IMR-90 (cell line): Measurements from ENCODE around the gene STAT4. TPM values are rescaled to one million over a fixed set of nuclear protein-coding genes. Genes with fewer than 3 reads are reported as not detected.

Experiments
- ATAC-seq: fragments of 200-7000 bp; cut with Tn5 transposase; 2 replicates; pipeline ENCODE4 v1.9.1; 2020; ENCODE audit warnings: low read depth, mild to moderate bottlenecking, moderate library complexity
- BruUV-seq: library from RNA; stranded (reverse); fragments of 400-500 nt; replicated peaks from 2 replicates; lab custom pipeline; 2021; lab: Mats Ljungman, UMichigan
- CTCF ChIA-PET: fragments of 300-600 bp; formaldehyde crosslinking; extraction: SDS; loops from one replicate; lab custom pipeline; 2021; ENCODE audit warnings: antibody characterized with exemption; lab: Yijun Ruan, JAX
- POLR2A ChIA-PET: fragments of 300-600 bp; sonication (Branson Sonifier 250); formaldehyde crosslinking; loops from one replicate; lab custom pipeline; 2022; ENCODE audit warnings: antibody characterized with exemption; ENCODE audit not compliant: unreplicated experiment; lab: Charles Lee
- DNase-seq: peaks from one replicate; pipeline ENCODE4 v3.0.0; 2013
- H2AFZ ChIP-seq: replicated peaks from 2 replicates; pipeline ENCODE3; 2013; ENCODE audit warnings: low read length, mild to moderate bottlenecking; ENCODE audit not compliant: poor library complexity
- H2AK5ac ChIP-seq: 2 replicates; pipeline ENCODE4 v1.6.1; 2013; ENCODE audit warnings: low read depth, low read length, inconsistent platforms
- H2AK9ac ChIP-seq: replicated peaks from 2 replicates; pipeline ENCODE3; 2013; ENCODE audit warnings: mild to moderate bottlenecking, low read depth, low read length, moderate library complexity; ENCODE audit not compliant: poor library complexity
- H2BK120ac ChIP-seq: 2 replicates; pipeline ENCODE4 v1.6.1; 2013; ENCODE audit warnings: low read depth, low read length, inconsistent platforms
- H2BK15ac ChIP-seq: 3 replicates; pipeline ENCODE4 v1.6.1; 2013; ENCODE audit warnings: low read depth, low read length, inconsistent platforms
- H2BK20ac ChIP-seq: 2 replicates; pipeline ENCODE4 v1.6.1; 2013; ENCODE audit warnings: low read depth, mild to moderate bottlenecking, inconsistent platforms, low read length, moderate library complexity
- H2BK5ac ChIP-seq: 2 replicates; pipeline ENCODE4 v1.6.1; 2013; ENCODE audit warnings: mild to moderate bottlenecking, low read depth, low read length, inconsistent platforms; ENCODE audit not compliant: poor library complexity, severe bottlenecking
- H3K14ac ChIP-seq: replicated peaks from 2 replicates; pipeline ENCODE4 v1.6.1; 2013; ENCODE audit warnings: low read depth, low read length, inconsistent platforms
- H3K18ac ChIP-seq: 2 replicates; pipeline ENCODE4 v1.6.1; 2013; ENCODE audit warnings: low read depth, low read length, control low read depth
- H3K23ac ChIP-seq: 2 replicates; pipeline ENCODE4 v1.6.1; 2013; ENCODE audit warnings: low read depth, low read length, inconsistent platforms
- H3K27ac ChIP-seq: 2 replicates; pipeline ENCODE4 v1.5.1; 2013; ENCODE audit warnings: mild to moderate bottlenecking, control low read depth, low read length; ENCODE audit not compliant: insufficient read depth
- H3K27me3 ChIP-seq: 2 replicates; pipeline ENCODE4 v1.6.1; 2013; ENCODE audit warnings: low read length; ENCODE audit not compliant: control insufficient read depth, insufficient read depth
- H3K36me3 ChIP-seq: 2 replicates; pipeline ENCODE4 v1.6.1; 2013; ENCODE audit warnings: low read length, mixed read lengths; ENCODE audit not compliant: control insufficient read depth, insufficient read depth
- H3K4ac ChIP-seq: 2 replicates; pipeline ENCODE4 v1.6.1; 2013; ENCODE audit warnings: low read depth, low read length, inconsistent platforms
- H3K4me1 ChIP-seq: 2 replicates; pipeline ENCODE4 v1.6.1; 2013; ENCODE audit warnings: low read length, mixed read lengths; ENCODE audit not compliant: control insufficient read depth, insufficient read depth
- H3K4me2 ChIP-seq: 2 replicates; pipeline ENCODE4 v1.6.1; 2013; ENCODE audit warnings: low read depth, mild to moderate bottlenecking, control low read depth, low read length, moderate library complexity
- H3K4me3 ChIP-seq: 2 replicates; pipeline ENCODE4 v1.5.1; 2013; ENCODE audit warnings: low read depth, mild to moderate bottlenecking, control low read depth, low read length, moderate library complexity; ENCODE audit not compliant: insufficient read depth
- H3K56ac ChIP-seq: 2 replicates; pipeline ENCODE4 v1.6.1; 2013; ENCODE audit warnings: low read length, inconsistent platforms; ENCODE audit not compliant: insufficient read depth; ENCODE audit errors: extremely low read depth
- H3K79me1 ChIP-seq, 2 experiments: 2 replicates each; pipeline ENCODE4 v1.6.1; 2013; ENCODE audit warnings: low read length in 2 of 2, inconsistent platforms in 1 of 2, low read depth in 1 of 2
- H3K9ac ChIP-seq: 2 replicates; pipeline ENCODE4 v1.6.1; 2013; ENCODE audit warnings: low read depth, low read length, control low read depth
- H3K9me1 ChIP-seq: 2 replicates; pipeline ENCODE4 v1.6.1; 2013; ENCODE audit warnings: low read length, inconsistent platforms; ENCODE audit not compliant: insufficient read depth
- H3K9me3 ChIP-seq: 2 replicates; pipeline ENCODE4 v1.6.1; 2013; ENCODE audit warnings: low read length; ENCODE audit not compliant: control insufficient read depth, insufficient read depth
- H4K20me1 ChIP-seq: 2 replicates; pipeline ENCODE4 v1.6.1; 2013; ENCODE audit warnings: low read length, inconsistent platforms; ENCODE audit not compliant: insufficient read depth
- H4K5ac ChIP-seq: 2 replicates; pipeline ENCODE4 v1.6.1; 2013; ENCODE audit warnings: mild to moderate bottlenecking, low read depth, low read length, control low read depth
- H4K8ac ChIP-seq, 2 experiments: 2 replicates each; pipeline ENCODE4 v1.6.1; 2013; ENCODE audit warnings: low read depth in 2 of 2, low read length in 2 of 2, control low read depth in 1 of 2, inconsistent platforms in 1 of 2
- H4K91ac ChIP-seq: 2 replicates; pipeline ENCODE4 v1.6.1; 2013; ENCODE audit warnings: low read depth, low read length, inconsistent platforms; ENCODE audit not compliant: insufficient read depth
- CEBPB ChIP-seq: IDR thresholded peaks from 2 replicates; pipeline ENCODE4 v1.6.1; 2012; ENCODE audit warnings: low read depth, low read length, improper control_type of control experiment
- CHD1 ChIP-seq: IDR thresholded peaks from 2 replicates; pipeline ENCODE4 v1.6.1; 2012; ENCODE audit warnings: low read depth, low read length, improper control_type of control experiment
- ELK1 ChIP-seq: fragments of 150-350 bp; IDR thresholded peaks from 2 replicates; pipeline ENCODE4 v1.6.1; 2016; ENCODE audit warnings: low read depth, mild to moderate bottlenecking, low read length, moderate library complexity, borderline replicate concordance
- MAFK ChIP-seq: IDR thresholded peaks from 2 replicates; pipeline ENCODE4 v1.6.1; 2012; ENCODE audit warnings: low read depth, low read length, improper control_type of control experiment
- MXI1 ChIP-seq: IDR thresholded peaks from 2 replicates; pipeline ENCODE4 v1.6.1; 2012; ENCODE audit warnings: low read depth, mild to moderate bottlenecking, low read length, moderate library complexity, borderline replicate concordance
- POLR2A ChIP-seq: IDR thresholded peaks from 2 replicates; pipeline ENCODE4 v1.6.1; 2012; ENCODE audit warnings: mild to moderate bottlenecking, low read depth, low read length
- RAD21 ChIP-seq: IDR thresholded peaks from 2 replicates; pipeline ENCODE4 v1.6.1; 2012; ENCODE audit warnings: low read length, improper control_type of control experiment
- RFX5 ChIP-seq: IDR thresholded peaks from 2 replicates; pipeline ENCODE4 v1.8.0; 2012; ENCODE audit warnings: low read depth, mild to moderate bottlenecking, low read length, moderate library complexity
- SMC3 ChIP-seq: fragments of 150-350 bp; IDR thresholded peaks from 2 replicates; pipeline ENCODE4 v1.6.1; 2016; ENCODE audit warnings: low read depth, mild to moderate bottlenecking, antibody characterized with exemption, low read length, moderate library complexity
- USF2 ChIP-seq: fragments of 150-350 bp; IDR thresholded peaks from 2 replicates; pipeline ENCODE4 v1.6.1; 2017; ENCODE audit warnings: mild to moderate bottlenecking, antibody characterized with exemption, low read length, low read depth
- WGBS, 2 experiments: methylation state at CpG; one replicate each; pipeline versions ENCODE4 v1.1.5 to v1.1.7; 2013; ENCODE audit warnings: missing lambda C conversion rate in 2 of 2; ENCODE audit not compliant: insufficient read length in 1 of 2; ENCODE audit errors: extremely low coverage in 2 of 2; 5-methylcytosine and 5-hydroxymethylcytosine counted together
- dilution Hi-C: fragments of 300-500 bp; cut with HindIII; formaldehyde crosslinking; loops from one replicate; pipeline ENCODE4 v1.14.3; 2018; ENCODE audit warnings: low sequenced_read_pairs; ENCODE audit not compliant: unreplicated experiment
- in situ Hi-C: fragments of 300-500 bp; cut with MboI; formaldehyde crosslinking; loops from 3 replicates; pipeline ENCODE4 v1.14.3; 2019; ENCODE audit warnings: low sequenced_read_pairs, inconsistent platforms, mixed read lengths
- intact Hi-C: fragments of 100-400 bp; cut with micrococcal nuclease; formaldehyde crosslinking; loops from 2 replicates; pipeline ENCODE4 v1.10.0; 2022
- polyA plus RNA-seq, 3 experiments: library from polyadenylated mRNA; depleted of rRNA; stranded (reverse); fragments of >200 nt; gene quantifications; 2 replicates each; pipeline ENCODE4 v1.2.3, GENCODE V29; 2012; ENCODE audit warnings: low replicate concordance in 1 of 3
- total RNA-seq: library from RNA; depleted of rRNA; stranded (reverse); fragments of >200 nt; gene quantifications from 2 replicates; pipeline ENCODE4 v1.2.3, GENCODE V29; 2012

Gene STAT4
- total and polyA plus RNA-seq, 2 of the 4 experiments (the other 2 are of a cell fraction) = 0.36 to 0.48 TPM

- Histone ChIP-seq H3K9me1 (no peaks in the 10 kb centered on the region), H2BK120ac (no peak overlapping the region), H2AFZ (no peak overlapping the region), H2BK5ac (no peak overlapping the region), H3K4me2 (no peak overlapping the region), H4K20me1 (no peaks in the 10 kb centered on the region), H2AK9ac (no peak overlapping the region), H2AK5ac (no peak overlapping the region), H3K4me1 (no peaks in the 10 kb centered on the region), H3K56ac (no peak overlapping the region), H3K9ac (no peak overlapping the region), H3K18ac (no peak overlapping the region), H2BK15ac (no peak overlapping the region), H3K36me3 (no peaks in the 10 kb centered on the region), H3K9me3 (no peaks in the 10 kb centered on the region), H3K27ac (no peak overlapping the region), H4K91ac (no peak overlapping the region), H3K4me3 (no peak overlapping the region), H3K27me3 (no peaks in the 10 kb centered on the region), H3K79me1 (no peaks in the 10 kb centered on the region), H3K23ac (no peak overlapping the region), H3K14ac (no peak overlapping the region), H2BK20ac (no peak overlapping the region), H3K4ac (no peak overlapping the region), H4K8ac (no peak overlapping the region), H4K5ac (no peak overlapping the region)
- in situ Hi-C loops (no loop called here), intact Hi-C loops (no loop called here), dilution Hi-C loops (no loop called here)
- TF ChIP-seq RAD21 (no peak), ELK1 (no peak), CEBPB (no peak), SMC3 (no peak), MXI1 (no peak), USF2 (no peak), POLR2A (no peak), CHD1 (no peak), RFX5 (no peak), MAFK (no peak)
- no peak for ATAC-seq
- no TSS peak for BruUV-seq
- WGBS, 2 experiments = no CpG with 5 or more reads among the region's 3 CpGs
- ChIA-PET CTCF (interaction anchor here (1.0 kb wide), 1 partner anchor 12 kb away, joined by 3 read pairs; no protein-coding TSS in a partner anchor), POLR2A (no interaction called here)
- DNase-seq = no peak
Observed at GRCh38 chr2:191083540-191083939, 67.3 kb downstream of the STAT4 start.
